ENCODE results near the gene LRRC8D.

LRRC8D gene

DNA sequence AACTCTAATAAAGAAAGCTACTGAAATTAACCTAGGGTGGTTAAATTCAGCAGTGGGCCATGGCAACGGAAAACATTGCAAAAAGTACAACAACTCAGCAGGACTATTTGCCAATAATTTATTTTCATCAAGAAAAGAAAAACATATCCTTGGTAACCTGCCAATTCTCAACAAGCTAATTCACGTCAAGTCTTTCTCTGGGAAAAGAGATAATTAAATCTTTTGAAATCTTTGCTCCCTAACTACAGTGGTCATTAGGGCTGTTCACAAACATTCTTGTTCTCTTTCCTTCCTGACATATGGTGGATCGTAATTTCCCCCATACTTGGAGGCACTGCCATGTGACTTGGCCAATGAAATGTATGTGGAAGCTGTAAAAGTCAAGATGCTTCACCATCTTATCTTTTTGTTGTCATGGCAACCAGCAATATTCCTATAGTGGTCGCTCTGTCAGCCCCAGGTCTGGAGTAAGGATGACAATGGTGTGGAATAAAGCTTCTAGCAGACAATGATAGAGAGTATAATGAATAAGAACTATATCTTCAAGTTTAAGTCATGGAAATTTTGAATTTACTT, 144.4 kb downstream of the LRRC8D start:
- TF ChIP-seq, protein P1, sequence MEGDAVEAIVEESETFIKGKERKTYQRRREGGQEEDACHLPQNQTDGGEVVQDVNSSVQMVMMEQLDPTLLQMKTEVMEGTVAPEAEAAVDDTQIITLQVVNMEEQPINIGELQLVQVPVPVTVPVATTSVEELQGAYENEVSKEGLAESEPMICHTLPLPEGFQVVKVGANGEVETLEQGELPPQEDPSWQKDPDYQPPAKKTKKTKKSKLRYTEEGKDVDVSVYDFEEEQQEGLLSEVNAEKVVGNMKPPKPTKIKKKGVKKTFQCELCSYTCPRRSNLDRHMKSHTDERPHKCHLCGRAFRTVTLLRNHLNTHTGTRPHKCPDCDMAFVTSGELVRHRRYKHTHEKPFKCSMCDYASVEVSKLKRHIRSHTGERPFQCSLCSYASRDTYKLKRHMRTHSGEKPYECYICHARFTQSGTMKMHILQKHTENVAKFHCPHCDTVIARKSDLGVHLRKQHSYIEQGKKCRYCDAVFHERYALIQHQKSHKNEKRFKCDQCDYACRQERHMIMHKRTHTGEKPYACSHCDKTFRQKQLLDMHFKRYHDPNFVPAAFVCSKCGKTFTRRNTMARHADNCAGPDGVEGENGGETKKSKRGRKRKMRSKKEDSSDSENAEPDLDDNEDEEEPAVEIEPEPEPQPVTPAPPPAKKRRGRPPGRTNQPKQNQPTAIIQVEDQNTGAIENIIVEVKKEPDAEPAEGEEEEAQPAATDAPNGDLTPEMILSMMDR (IDR thresholded peaks at IDR 0.05): no peak

DNA sequence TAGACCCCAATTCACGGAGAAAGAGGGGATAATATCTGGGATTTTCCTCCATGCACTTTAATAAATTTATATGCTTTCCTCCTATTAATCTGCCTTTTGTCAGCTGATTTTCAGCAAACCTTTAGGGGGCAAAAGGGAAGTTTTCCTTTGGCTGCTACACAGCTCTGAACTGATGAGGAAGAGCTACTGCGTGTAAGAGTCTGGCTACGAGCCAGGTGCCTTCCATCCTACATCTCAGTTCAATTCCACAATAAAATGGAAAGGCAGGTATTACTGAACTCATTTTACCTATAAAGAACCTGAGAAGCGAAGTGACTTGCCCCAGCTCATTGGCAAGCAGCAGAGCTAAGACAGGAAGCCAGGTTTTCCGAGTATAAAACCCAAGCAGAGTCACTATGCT, 145.8 kb downstream of the LRRC8D start:
- TF ChIP-seq, protein P1 (IDR thresholded peaks at IDR 0.05): no peak

DNA sequence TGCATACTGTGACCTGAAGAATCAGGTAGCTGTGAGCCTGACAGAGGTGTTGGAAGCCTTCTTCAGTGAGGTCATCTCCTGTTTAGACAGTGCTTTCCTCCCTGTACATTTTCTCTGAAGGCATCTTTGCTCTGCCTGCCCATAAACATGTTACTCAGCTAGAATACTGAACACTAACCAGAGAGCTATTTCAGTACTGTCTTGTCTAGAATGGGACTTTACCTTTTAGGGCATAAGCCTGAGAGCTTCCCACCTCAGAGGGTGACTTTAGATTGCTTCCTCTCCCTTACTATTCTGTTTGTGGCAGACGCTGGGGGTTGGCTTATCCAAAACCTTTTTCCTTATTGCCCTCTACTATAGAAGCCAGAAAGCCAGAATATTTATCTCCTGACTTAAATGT, 150.8 kb downstream of the LRRC8D start:
- TF ChIP-seq, protein P1 (IDR thresholded peaks at IDR 0.05): no peak

DNA sequence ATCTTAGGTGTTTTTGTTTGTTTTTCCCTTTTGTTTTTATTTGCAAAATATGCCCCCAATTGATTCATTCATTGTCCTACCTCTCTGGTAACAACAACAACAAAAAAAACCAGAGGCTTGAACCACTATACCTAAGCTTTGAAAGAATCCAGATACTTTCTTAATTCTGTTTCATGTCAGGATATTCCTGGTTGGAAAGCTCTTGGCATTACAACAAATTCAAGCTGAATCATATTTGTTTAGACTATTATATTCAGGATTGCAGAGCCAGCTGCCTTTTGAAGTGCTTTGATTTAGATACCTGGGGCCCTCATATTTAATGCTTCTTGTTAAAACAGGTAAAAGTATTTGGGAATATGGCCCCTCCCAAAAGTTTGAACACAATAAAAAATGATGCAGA, 151.2 kb downstream of the LRRC8D start:
- TF ChIP-seq, protein P1 (IDR thresholded peaks at IDR 0.05): no peak

DNA sequence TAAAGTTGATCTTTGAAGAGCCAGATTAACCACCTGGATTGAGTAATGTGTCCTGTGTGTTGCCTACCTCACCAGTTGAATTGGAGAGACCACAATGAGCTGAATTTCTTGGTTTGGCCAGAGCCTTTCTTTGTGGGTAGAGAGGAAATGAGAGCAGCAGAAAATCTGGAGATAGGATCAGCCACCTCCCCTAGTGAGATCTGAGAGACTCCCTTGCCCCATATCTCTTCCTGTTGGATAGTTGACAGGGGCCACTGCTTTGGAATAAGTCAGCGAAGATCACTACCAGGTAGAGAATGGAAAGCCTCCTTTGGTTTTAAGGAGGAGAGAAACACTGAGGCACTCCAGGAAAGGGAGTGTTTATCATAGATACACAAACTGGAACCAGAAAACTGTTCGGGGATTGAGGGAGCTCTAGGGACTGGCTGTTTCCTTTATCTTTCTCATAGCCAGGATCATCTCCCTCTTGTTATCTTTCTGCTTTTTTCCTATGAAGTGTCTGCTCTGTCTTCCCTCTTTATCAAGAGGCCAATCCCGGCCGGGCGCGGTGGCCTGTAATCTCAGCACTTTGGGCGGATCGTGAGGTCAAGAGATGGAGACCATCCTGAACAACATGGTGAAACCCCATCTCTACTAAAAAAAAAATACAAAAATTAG, 152.8 kb downstream of the LRRC8D start:
- TF ChIP-seq, protein P1 (IDR thresholded peaks at IDR 0.05): no peak

DNA sequence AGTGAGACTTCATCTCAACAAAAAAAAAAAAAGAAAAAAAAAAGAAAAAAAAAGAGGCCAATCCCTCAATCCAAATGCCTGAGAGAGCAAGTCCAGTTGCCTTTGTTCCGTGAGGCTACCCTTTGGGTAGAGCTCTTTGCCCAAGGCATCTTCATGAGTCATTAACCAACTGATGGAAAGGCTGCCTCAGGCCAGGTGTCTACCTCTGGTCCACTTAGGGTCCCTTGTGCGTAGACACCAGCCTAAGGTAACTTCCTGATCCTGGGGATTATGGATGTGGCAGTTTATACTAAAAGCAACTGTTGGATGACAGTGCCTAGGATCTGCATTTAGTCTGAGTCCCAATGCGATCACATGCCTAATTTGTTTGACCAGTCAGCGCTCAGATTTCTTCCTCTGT, 153.4 kb downstream of the LRRC8D start:
- TF ChIP-seq, protein P1 (IDR thresholded peaks at IDR 0.05): no peak

DNA sequence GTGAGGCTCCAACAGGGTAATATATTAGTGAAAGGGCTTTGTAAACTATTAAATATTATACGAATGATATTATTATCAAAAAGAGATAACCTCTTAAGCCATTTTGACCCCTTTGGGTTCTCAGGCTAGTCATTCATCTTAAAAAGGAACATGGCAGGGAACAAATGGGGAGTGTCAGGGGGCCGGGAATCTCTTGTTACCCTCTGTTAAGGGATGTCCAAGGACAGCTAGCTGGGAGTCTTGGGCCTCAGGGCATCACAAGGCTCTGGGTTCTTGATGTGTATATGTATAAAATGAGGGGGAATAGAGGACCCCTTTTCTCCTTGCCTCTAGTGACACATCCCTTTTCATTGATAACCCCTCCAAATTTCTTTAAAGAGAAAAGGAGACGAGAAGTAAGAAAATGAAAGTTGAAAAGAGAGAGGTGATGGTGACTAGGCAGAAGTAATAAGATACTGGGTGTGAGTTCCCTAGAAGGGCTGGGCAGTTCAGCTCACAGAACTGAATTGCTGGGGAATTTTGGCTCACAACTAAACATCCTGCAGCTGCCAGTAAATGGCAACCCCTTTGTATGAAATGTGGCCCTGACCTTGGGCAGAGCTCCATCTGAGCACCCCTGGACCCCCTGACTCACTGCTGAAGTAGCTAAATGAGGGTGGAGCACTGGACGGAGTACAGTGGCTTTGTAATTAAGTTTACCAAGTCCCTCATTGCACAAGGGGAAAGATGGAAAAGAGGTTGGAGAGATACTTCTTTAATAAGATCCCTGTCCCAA, 154.1 kb downstream of the LRRC8D start:
- TF ChIP-seq, protein P1 (IDR thresholded peaks at IDR 0.05): no peak

All from LNCAP (cell line).